GM12864 (cell line): Measurements from ENCODE around the gene FBXL5.

ENCODE experiments used
- DNase-seq: peaks from one replicate; pipeline ENCODE4 v3.0.0-alpha.2; 2011; ENCODE audit warnings: low read depth
- H3K4me3 ChIP-seq: 2 replicates; pipeline ENCODE4 v1.5.1; 2011; ENCODE audit warnings: mild to moderate bottlenecking, low read depth, low read length, control low read depth
- TF ChIP-seq, protein P1 (sequence below): IDR thresholded peaks from 2 replicates; pipeline ENCODE4 v1.5.1; 2011; ENCODE audit warnings: low read depth, mild to moderate bottlenecking, moderate library complexity, low read length, control low read depth, inconsistent platforms; ENCODE audit errors: missing control alignments

Gene FBXL5

DNA sequence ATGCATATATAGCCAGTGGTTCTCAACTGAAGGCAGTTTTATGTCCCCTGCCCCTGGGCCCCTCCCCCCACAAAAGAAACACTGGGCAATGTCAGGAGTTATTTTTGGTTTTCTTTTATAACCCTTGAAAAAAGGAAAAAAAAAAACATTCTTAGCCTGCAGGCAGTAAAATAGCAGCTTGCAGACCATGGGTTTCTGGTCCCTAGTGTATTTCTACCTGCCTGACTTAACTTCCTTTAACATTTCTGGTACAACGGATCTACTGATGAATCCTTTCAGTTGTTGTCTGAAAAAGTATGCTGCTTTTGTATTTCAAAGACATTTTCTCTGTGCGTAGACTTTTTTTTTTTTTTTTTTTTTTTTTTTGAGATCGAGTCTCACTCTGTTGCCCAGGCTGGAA is 15.4 kb upstream of the FBXL5 start:
- no peak for DNase-seq
- TF ChIP-seq, protein P1, sequence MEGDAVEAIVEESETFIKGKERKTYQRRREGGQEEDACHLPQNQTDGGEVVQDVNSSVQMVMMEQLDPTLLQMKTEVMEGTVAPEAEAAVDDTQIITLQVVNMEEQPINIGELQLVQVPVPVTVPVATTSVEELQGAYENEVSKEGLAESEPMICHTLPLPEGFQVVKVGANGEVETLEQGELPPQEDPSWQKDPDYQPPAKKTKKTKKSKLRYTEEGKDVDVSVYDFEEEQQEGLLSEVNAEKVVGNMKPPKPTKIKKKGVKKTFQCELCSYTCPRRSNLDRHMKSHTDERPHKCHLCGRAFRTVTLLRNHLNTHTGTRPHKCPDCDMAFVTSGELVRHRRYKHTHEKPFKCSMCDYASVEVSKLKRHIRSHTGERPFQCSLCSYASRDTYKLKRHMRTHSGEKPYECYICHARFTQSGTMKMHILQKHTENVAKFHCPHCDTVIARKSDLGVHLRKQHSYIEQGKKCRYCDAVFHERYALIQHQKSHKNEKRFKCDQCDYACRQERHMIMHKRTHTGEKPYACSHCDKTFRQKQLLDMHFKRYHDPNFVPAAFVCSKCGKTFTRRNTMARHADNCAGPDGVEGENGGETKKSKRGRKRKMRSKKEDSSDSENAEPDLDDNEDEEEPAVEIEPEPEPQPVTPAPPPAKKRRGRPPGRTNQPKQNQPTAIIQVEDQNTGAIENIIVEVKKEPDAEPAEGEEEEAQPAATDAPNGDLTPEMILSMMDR: no peak
- H3K4me3 ChIP-seq: no peak overlapping the region

DNA sequence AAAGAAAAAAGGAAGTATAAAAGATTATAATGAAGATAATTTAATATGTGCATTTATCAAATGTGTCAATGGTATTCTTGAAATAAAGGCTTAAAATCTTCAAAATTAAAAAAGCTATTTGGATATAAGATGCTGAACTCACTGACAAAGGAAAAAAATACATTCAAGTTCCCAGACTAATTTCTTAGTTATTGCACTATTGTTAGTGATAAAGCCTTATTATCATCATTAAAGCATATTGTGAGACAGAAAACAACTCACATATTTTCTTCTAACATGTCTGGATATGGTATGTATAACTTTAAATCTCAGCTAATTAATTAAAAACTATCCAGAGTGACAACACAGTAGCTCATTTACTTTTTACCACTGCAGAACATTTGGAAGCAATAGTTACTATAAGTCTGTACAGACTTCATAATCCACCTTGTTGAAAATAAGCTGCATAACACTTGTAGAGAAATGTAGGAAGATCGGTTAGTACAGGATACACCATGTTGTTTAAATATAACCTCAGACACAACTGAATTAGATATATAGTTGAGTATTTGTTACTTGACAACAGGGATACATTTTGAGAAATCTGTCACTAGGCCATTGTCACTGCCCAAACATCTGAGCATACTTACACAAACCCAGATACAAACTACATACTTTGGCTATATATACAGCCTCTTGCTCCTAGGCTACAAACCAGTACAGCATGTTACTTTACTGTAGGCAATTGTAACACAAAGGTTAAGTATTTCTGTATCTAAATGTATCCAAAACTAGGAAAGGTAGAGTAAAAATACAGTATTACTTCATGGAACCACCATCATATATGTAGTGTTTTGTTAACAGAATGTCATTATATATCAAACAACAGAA is 13.6 kb upstream of the FBXL5 start:
- DNase-seq: no peak
- TF ChIP-seq, protein P1: no peak

GRCh38 chr4:15667006-15667405 is 11.8 kb upstream of the FBXL5 start:
- DNase-seq: no peak
- TF ChIP-seq, protein P1: no peak
- no peak overlapping the region for H3K4me3 ChIP-seq

More for the DNA sequence above, 13.6 kb upstream of the FBXL5 start:
- H3K4me3 ChIP-seq: no peak overlapping the region

DNA sequence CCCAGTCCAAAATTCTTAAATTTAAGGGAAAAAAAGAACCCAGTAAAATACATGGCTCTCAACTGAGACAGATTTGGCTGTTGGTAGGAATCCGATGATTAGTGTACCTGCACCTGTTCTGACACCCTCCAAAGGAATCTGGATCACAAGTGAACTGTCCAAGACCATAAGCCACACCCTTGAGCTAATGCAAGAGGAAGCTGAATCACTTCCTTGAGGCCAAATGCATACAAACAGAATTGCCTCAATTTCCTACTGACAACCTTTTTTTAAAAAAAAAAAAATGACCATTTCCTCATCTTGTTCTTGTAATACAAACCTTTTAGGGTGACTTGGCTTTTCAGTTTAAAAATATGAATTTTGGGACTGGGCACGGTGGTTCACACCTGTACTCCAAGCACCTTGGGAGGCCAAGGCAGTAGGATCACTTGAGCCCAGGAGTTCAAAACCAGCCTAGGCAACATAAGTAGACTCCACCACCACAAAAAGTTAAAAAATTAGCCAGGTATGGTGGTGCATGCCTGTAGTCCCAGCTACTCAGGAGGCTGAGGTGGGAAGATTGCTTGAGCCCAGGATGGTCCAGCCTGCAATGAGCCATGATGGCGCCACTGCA is 10.7 kb upstream of the FBXL5 start:
- DNase-seq: no peak

GRCh38 chr4:15659768-15660570 is 4.8 kb upstream of the FBXL5 start:
- TF ChIP-seq, protein P1: no peak
- DNase-seq: no peak
- H3K4me3 ChIP-seq: no peak overlapping the region

More for the DNA sequence above, 10.7 kb upstream of the FBXL5 start:
- no peak overlapping the region for H3K4me3 ChIP-seq
- TF ChIP-seq, protein P1: no peak

GRCh38 chr4:15658781-15659180 is 3.6 kb upstream of the FBXL5 start:
- H3K4me3 ChIP-seq: no peak overlapping the region
- TF ChIP-seq, protein P1: no peak
- DNase-seq: no peak
